ENCODE results near the gene CD248.
"Not testable (repeated sequence)": the region's sequence is repeated elsewhere in the genome, so short reads cannot be mapped to it uniquely, and the experiment has no call there.

CD248 gene

GRCh38 chr11:66286699-66287098 lies 30.1 kb downstream of the CD248 start:
- DNase-seq (no peak), ATAC-seq (no peak)
- peak overlapping the region; percentile 94 for H3K4me3 Mint-ChIP-seq
- no peaks in the 10 kb centered on the region for H3K36me3 Mint-ChIP-seq (ENCODE audit: low read depth)
- no peak overlapping the region for H3K27ac Mint-ChIP-seq
- no peaks in the 10 kb centered on the region for H3K9me3 Mint-ChIP-seq
- peaks cover 7% of the 10 kb centered on the region for H3K27me3 Mint-ChIP-seq
- peaks cover 48% of the 10 kb centered on the region for H3K4me1 Mint-ChIP-seq

- Mint-ChIP-seq H3K27me3 (peaks cover 2% of the 10 kb centered on the region), H3K36me3 (ENCODE audit: low read depth) (no peaks in the 10 kb centered on the region), H3K4me3 (no peak overlapping the region), H3K9me3 (no peaks in the 10 kb centered on the region), H3K27ac (no peak overlapping the region), H3K4me1 (peaks cover 45% of the 10 kb centered on the region)
- DNase-seq (no peak), ATAC-seq (no peak)
Measured at GRCh38 chr11:66285250-66285947, 31.4 kb downstream of the CD248 start.

- no peak for ATAC-seq
- Mint-ChIP-seq H3K27ac (no peak overlapping the region), H3K36me3 (ENCODE audit: low read depth) (no peaks in the 10 kb centered on the region), H3K4me3 (no peak overlapping the region), H3K9me3 (no peaks in the 10 kb centered on the region), H3K4me1 (peaks cover 38% of the 10 kb centered on the region), H3K27me3 (peaks cover 4% of the 10 kb centered on the region)
- no peak for DNase-seq
Measured at GRCh38 chr11:66284526-66285078, 32.2 kb downstream of the CD248 start.

GRCh38 chr11:66283461-66284105 lies 33.3 kb downstream of the CD248 start:
- no peaks in the 10 kb centered on the region for H3K36me3 Mint-ChIP-seq (ENCODE audit: low read depth)
- no peaks in the 10 kb centered on the region for H3K9me3 Mint-ChIP-seq
- ATAC-seq (no peak), DNase-seq (no peak)
- peaks cover 40% of the 10 kb centered on the region for H3K4me1 Mint-ChIP-seq
- no peak overlapping the region for H3K27ac Mint-ChIP-seq
- H3K4me3 Mint-ChIP-seq, result no peak overlapping the region
- H3K27me3 Mint-ChIP-seq, result peaks cover 7% of the 10 kb centered on the region

- H3K36me3 Mint-ChIP-seq (ENCODE audit: low read depth), result no peaks in the 10 kb centered on the region
- ATAC-seq (peak; percentile 92), DNase-seq (peak; percentile 100)
- peaks cover 35% of the 10 kb centered on the region for H3K4me1 Mint-ChIP-seq
- H3K4me3 Mint-ChIP-seq, result peak overlapping the region; percentile 14
- no peaks in the 10 kb centered on the region for H3K9me3 Mint-ChIP-seq
- peaks cover 7% of the 10 kb centered on the region for H3K27me3 Mint-ChIP-seq
- peak overlapping the region; percentile 27 for H3K27ac Mint-ChIP-seq
Measured at GRCh38 chr11:66282468-66283455, 34.1 kb downstream of the CD248 start.

GRCh38 chr11:66281776-66282467 lies 34.9 kb downstream of the CD248 start:
- Mint-ChIP-seq H3K9me3 (no peaks in the 10 kb centered on the region), H3K4me1 (peaks cover 31% of the 10 kb centered on the region), H3K4me3 (peak overlapping the region; percentile 14), H3K36me3 (ENCODE audit: low read depth) (peaks cover 2% of the 10 kb centered on the region), H3K27me3 (peaks cover 7% of the 10 kb centered on the region), H3K27ac (peak overlapping the region; percentile 66)
- DNase-seq (no peak), ATAC-seq (peak; percentile 21)

GRCh38 chr11:66281001-66281400 lies 35.8 kb downstream of the CD248 start:
- Mint-ChIP-seq H3K4me1 (peaks cover 30% of the 10 kb centered on the region), H3K36me3 (ENCODE audit: low read depth) (peaks cover 6% of the 10 kb centered on the region), H3K9me3 (no peaks in the 10 kb centered on the region), H3K27me3 (peaks cover 7% of the 10 kb centered on the region), H3K4me3 (no peak overlapping the region), H3K27ac (peak overlapping the region; percentile 66)
- ATAC-seq, result no peak
- DNase-seq, result no peak

- H3K4me3 Mint-ChIP-seq, result no peak overlapping the region
- no peaks in the 10 kb centered on the region for H3K9me3 Mint-ChIP-seq
- ATAC-seq (no peak), DNase-seq (no peak)
- H3K27me3 Mint-ChIP-seq, result peaks cover 7% of the 10 kb centered on the region
- H3K36me3 Mint-ChIP-seq (ENCODE audit: low read depth), result peaks cover 7% of the 10 kb centered on the region
- peaks cover 30% of the 10 kb centered on the region for H3K4me1 Mint-ChIP-seq
- no peak overlapping the region for H3K27ac Mint-ChIP-seq
Measured at GRCh38 chr11:66280428-66280827, 36.4 kb downstream of the CD248 start.

GRCh38 chr11:66279092-66279734 lies 37.6 kb downstream of the CD248 start:
- peak overlapping the region; percentile 59 for H3K27ac Mint-ChIP-seq
- H3K4me3 Mint-ChIP-seq, result peak overlapping the region; percentile 66
- peaks cover 30% of the 10 kb centered on the region for H3K4me1 Mint-ChIP-seq
- no peaks in the 10 kb centered on the region for H3K9me3 Mint-ChIP-seq
- DNase-seq (no peak), ATAC-seq (no peak)
- H3K27me3 Mint-ChIP-seq, result peaks cover 7% of the 10 kb centered on the region
- peaks cover 8% of the 10 kb centered on the region for H3K36me3 Mint-ChIP-seq (ENCODE audit: low read depth)

- H3K27me3 Mint-ChIP-seq, result peaks cover 7% of the 10 kb centered on the region
- H3K27ac Mint-ChIP-seq, result no peak overlapping the region
- peak overlapping the region; percentile 66 for H3K4me3 Mint-ChIP-seq
- H3K4me1 Mint-ChIP-seq, result peaks cover 30% of the 10 kb centered on the region
- ATAC-seq, result no peak
- peaks cover 9% of the 10 kb centered on the region for H3K36me3 Mint-ChIP-seq (ENCODE audit: low read depth)
- no peak for DNase-seq
- H3K9me3 Mint-ChIP-seq, result no peaks in the 10 kb centered on the region
Measured at GRCh38 chr11:66278363-66279091, 38.3 kb downstream of the CD248 start.

GRCh38 chr11:66277471-66278362 lies 39.1 kb downstream of the CD248 start, which contains the start of gene CNIH2:
Gene CNIH2, plus strand, starts transcription at chr11:66278175. Its CDS starts 282 bp downstream, at chr11:66278457.
- H3K4me3 Mint-ChIP-seq, result peak within 1 kb of the TSS; percentile 66
- peaks cover 26% of the 10 kb centered on the region for H3K4me1 Mint-ChIP-seq
- peaks cover 13% of the 10 kb centered on the region for H3K36me3 Mint-ChIP-seq (ENCODE audit: low read depth)
- DNase-seq (peak; percentile 47), ATAC-seq (peak; percentile 8)
- peaks cover 7% of the 10 kb centered on the region for H3K27me3 Mint-ChIP-seq
- no peaks in the 10 kb centered on the region for H3K9me3 Mint-ChIP-seq
- no peak within 1 kb of the TSS for H3K27ac Mint-ChIP-seq

- H3K4me1 Mint-ChIP-seq, result peaks cover 23% of the 10 kb centered on the region
- not testable (repeated sequence) for ATAC-seq, H3K27me3 Mint-ChIP-seq, DNase-seq, H3K27ac Mint-ChIP-seq, H3K9me3 Mint-ChIP-seq
- H3K4me3 Mint-ChIP-seq, result peak overlapping the region; percentile 4
- H3K36me3 Mint-ChIP-seq (ENCODE audit: low read depth), result peaks cover 17% of the 10 kb centered on the region
Measured at GRCh38 chr11:66277064-66277463, 39.8 kb downstream of the CD248 start.
